Hematopoietic multipotent progenitor cell (in vitro differentiated cells): Measurements from ENCODE around the gene TPRA1. TPM values are rescaled to one million over a fixed set of nuclear protein-coding genes. Genes with fewer than 3 reads are reported as not detected.
"Not testable (repeated sequence)": the region's sequence is repeated elsewhere in the genome, so short reads cannot be mapped to it uniquely, and the experiment has no call there.

Experiments used
- DNase-seq, 3 donors: peaks; one replicate each; pipeline ENCODE4 v3.0.0-alpha.2; 2011 to 2015; ENCODE audit warnings: low read depth in 2 of 3, low spot score in 2 of 3
- small RNA-seq: library from RNA; depleted of rRNA; stranded (forward); fragments of <200 nt; gene quantifications from one replicate; pipeline ENCODE3, GENCODE V24; 2012
- total RNA-seq: library from RNA; depleted of rRNA; stranded (reverse); fragments of >200 nt; gene quantifications from one replicate; pipeline ENCODE4 v1.2.3, GENCODE V29; 2012

The TPRA1 gene
- total RNA-seq, 1 donor: 54.1 TPM

GRCh38 chr3:127539366-127540060 is 51.0 kb downstream of the TPRA1 start:
- no peak for DNase-seq

- DNase-seq: no peak
These were observed 52.0 kb downstream of the TPRA1 start for GRCh38 chr3:127538569-127538968.

- peak in 2 of 3 donors; percentile 23 to 57 for DNase-seq
These were observed 53.4 kb downstream of the TPRA1 start for GRCh38 chr3:127536830-127537812.

- peak in 2 of 3 donors; percentile 55 to 71 for DNase-seq
These were observed 54.4 kb downstream of the TPRA1 start for GRCh38 chr3:127535901-127536829.

GRCh38 chr3:127535106-127535785 is 55.3 kb downstream of the TPRA1 start:
- no peak for DNase-seq

- DNase-seq: no peak
These were observed 56.0 kb downstream of the TPRA1 start for GRCh38 chr3:127534564-127534963.

- DNase-seq: no peak
These were observed 56.4 kb downstream of the TPRA1 start for GRCh38 chr3:127534161-127534451.

GRCh38 chr3:127532561-127533203 is 57.9 kb downstream of the TPRA1 start:
- no peak for DNase-seq

GRCh38 chr3:127531821-127532220 is 58.7 kb downstream of the TPRA1 start:
- DNase-seq: no peak

- DNase-seq: not testable (repeated sequence)
These were observed 59.7 kb downstream of the TPRA1 start for GRCh38 chr3:127530863-127531262.

- no peak for DNase-seq
These were observed 61.0 kb downstream of the TPRA1 start for GRCh38 chr3:127529346-127530188.

- DNase-seq: no peak
These were observed 65.2 kb downstream of the TPRA1 start for GRCh38 chr3:127525373-127525772.

- no peak for DNase-seq
These were observed 66.1 kb downstream of the TPRA1 start for GRCh38 chr3:127524296-127524896.

Small RNA genes lying within 50 kb of the gene (small RNA-seq; reads per million reads assigned to genes)
- not detected for gene AC084035.1
- gene MIR6825: not detected
- 0.61 reads per million for gene MIR7976

Other genes starting within 250 kb of the TPRA1 start
- gene MCM2, start 7.7 kb upstream of the TPRA1 start, total RNA-seq: 212 TPM
- gene PODXL2, start 38.5 kb upstream of the TPRA1 start, total RNA-seq: 12.4 TPM
- 42.5 TPM for gene ABTB1, start 82.2 kb upstream of the TPRA1 start, total RNA-seq
- 52.2 TPM for gene MGLL, start 231.8 kb upstream of the TPRA1 start, total RNA-seq